ENCODE data around the gene RETREG3.
A peak's percentile ranks its signal among the peaks of the same experiment; 100 is the strongest.
"Not testable (repeated sequence)": the region's sequence is repeated elsewhere in the genome, so short reads cannot be mapped to it uniquely, and the experiment has no call there.

Gene RETREG3

GRCh38 chr17:42609814-42610801 lies 934 bp upstream of the RETREG3 start:
- not testable (repeated sequence) for FAIRE-seq

GRCh38 chr17:42608305-42609181 lies 631 bp downstream of the RETREG3 start:
- no peak for FAIRE-seq

- FAIRE-seq, result no peak
These were observed 1.4 kb downstream of the RETREG3 start for GRCh38 chr17:42607769-42608168.

GRCh38 chr17:42603318-42603717 lies 5.9 kb downstream of the RETREG3 start:
- no peak for FAIRE-seq

- no peak for FAIRE-seq
These were observed 10.3 kb downstream of the RETREG3 start for GRCh38 chr17:42598905-42599304.

GRCh38 chr17:42596386-42596785 lies 12.8 kb downstream of the RETREG3 start:
- no peak for FAIRE-seq

GRCh38 chr17:42591411-42591810 lies 17.8 kb downstream of the RETREG3 start:
- no peak for FAIRE-seq

- FAIRE-seq, result no peak
These were observed 18.3 kb downstream of the RETREG3 start for GRCh38 chr17:42590886-42591285.

GRCh38 chr17:42586514-42587230 lies 22.5 kb downstream of the RETREG3 start:
- FAIRE-seq, result no peak

GRCh38 chr17:42585353-42585752 lies 23.8 kb downstream of the RETREG3 start:
- FAIRE-seq, result no peak

- no peak for FAIRE-seq
These were observed 24.3 kb downstream of the RETREG3 start for GRCh38 chr17:42584880-42585279.

GRCh38 chr17:42581744-42582270 lies 27.4 kb downstream of the RETREG3 start:
- FAIRE-seq, result no peak

- FAIRE-seq, result no peak
These were observed 29.2 kb downstream of the RETREG3 start for GRCh38 chr17:42579794-42580551.

GRCh38 chr17:42578282-42578869 lies 30.8 kb downstream of the RETREG3 start:
- FAIRE-seq, result no peak

GRCh38 chr17:42577532-42578281 lies 31.5 kb downstream of the RETREG3 start, which contains the start of gene PSMC3IP:
Gene PSMC3IP, minus strand, starts transcription at chr17:42577729. Its CDS starts 43 bp downstream, at chr17:42577686.
- FAIRE-seq, result peak; percentile 26

- FAIRE-seq, result no peak
These were observed 32.0 kb downstream of the RETREG3 start for GRCh38 chr17:42577140-42577531.

GRCh38 chr17:42574463-42574862 lies 34.7 kb downstream of the RETREG3 start:
- no peak for FAIRE-seq

- FAIRE-seq, result no peak
These were observed 36.1 kb downstream of the RETREG3 start for GRCh38 chr17:42573095-42573494.

GRCh38 chr17:42571435-42572225 lies 37.5 kb downstream of the RETREG3 start:
- FAIRE-seq, result no peak
